ENCODE results near the gene RSRP1. TPM values are rescaled to one million over a fixed set of nuclear protein-coding genes. Genes with fewer than 3 reads are reported as not detected.
"Not testable (repeated sequence)": the region's sequence is repeated elsewhere in the genome, so short reads cannot be mapped to it uniquely, and the experiment has no call there.

RSRP1 gene
- total and polyA plus RNA-seq, 7 experiments from 2014 or later = 52.9 to 449 (median 313) TPM

DNA sequence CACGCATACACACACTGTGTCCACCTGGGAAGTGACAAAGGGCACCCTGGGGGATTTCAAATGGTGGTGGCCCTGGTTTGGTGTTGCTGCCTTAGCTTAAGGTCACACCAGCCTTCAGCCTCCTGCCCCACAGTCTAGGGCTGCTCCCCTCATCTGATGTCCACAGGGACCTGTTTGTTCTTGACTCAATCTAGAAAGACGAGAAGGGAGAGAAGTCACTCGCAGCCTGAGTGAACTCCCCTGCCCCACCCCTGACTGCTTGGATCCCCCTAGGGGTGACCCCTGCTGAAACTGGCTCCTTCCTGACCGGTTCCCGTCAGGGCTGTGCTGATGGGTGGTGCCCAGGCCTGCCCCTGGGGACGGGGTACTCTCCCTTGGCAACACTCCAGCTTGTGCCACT is 39.9 kb upstream of the RSRP1 start:
- CTCF ChIA-PET; H3K4me3 Mint-ChIP-seq; ATAC-seq; H3K36me3 Mint-ChIP-seq; H3K4me3 ChIP-seq (ENCODE audit: low read length); intact Hi-C loops (cut with micrococcal nuclease); H3K27me3 Mint-ChIP-seq; H3K9me3 Mint-ChIP-seq; H3K9me3 ChIP-seq (ENCODE audit: control insufficient read depth in 2 of 3, low read length in 3 of 3); DNase-seq; H3K27ac ChIP-seq (ENCODE audit: low read depth, low read length); H3K4me1 ChIP-seq (ENCODE audit: control insufficient read depth in 2 of 2, insufficient read depth in 2 of 2, low read length in 2 of 2); H3K27me3 ChIP-seq (ENCODE audit: control insufficient read depth in 2 of 2, insufficient read depth in 2 of 2, low read length in 2 of 2); H3K4me1 Mint-ChIP-seq; H3K27ac Mint-ChIP-seq; H3K36me3 ChIP-seq (ENCODE audit: control insufficient read depth in 2 of 3, insufficient read depth in 3 of 3, low read length in 3 of 3); POLR2A ChIA-PET: not testable (repeated sequence)

- H3K9me3 Mint-ChIP-seq; POLR2A ChIA-PET; H3K4me3 ChIP-seq (ENCODE audit: low read length); H3K4me1 Mint-ChIP-seq; DNase-seq; H3K27me3 Mint-ChIP-seq; H3K9me3 ChIP-seq (ENCODE audit: control insufficient read depth in 2 of 3, low read length in 3 of 3); ATAC-seq; H3K27ac ChIP-seq (ENCODE audit: low read depth, low read length); H3K27me3 ChIP-seq (ENCODE audit: control insufficient read depth in 2 of 2, insufficient read depth in 2 of 2, low read length in 2 of 2); CTCF ChIA-PET; intact Hi-C loops (cut with micrococcal nuclease); H3K36me3 ChIP-seq (ENCODE audit: control insufficient read depth in 2 of 3, insufficient read depth in 3 of 3, low read length in 3 of 3); H3K4me1 ChIP-seq (ENCODE audit: control insufficient read depth in 2 of 2, insufficient read depth in 2 of 2, low read length in 2 of 2); H3K27ac Mint-ChIP-seq; H3K4me3 Mint-ChIP-seq; H3K36me3 Mint-ChIP-seq: not testable (repeated sequence)
Observed at GRCh38 chr1:25285862-25286261, 38.6 kb upstream of the RSRP1 start.

GRCh38 chr1:25279693-25280111 is 32.4 kb upstream of the RSRP1 start:
- H3K36me3 ChIP-seq (ENCODE audit: control insufficient read depth in 2 of 3, insufficient read depth in 3 of 3, low read length in 3 of 3); H3K27ac ChIP-seq (ENCODE audit: low read depth, low read length); H3K4me1 Mint-ChIP-seq; H3K9me3 ChIP-seq (ENCODE audit: control insufficient read depth in 2 of 3, low read length in 3 of 3); intact Hi-C loops (cut with micrococcal nuclease); POLR2A ChIA-PET; DNase-seq; H3K36me3 Mint-ChIP-seq; CTCF ChIA-PET; H3K4me3 ChIP-seq (ENCODE audit: low read length); H3K27me3 ChIP-seq (ENCODE audit: control insufficient read depth in 2 of 2, insufficient read depth in 2 of 2, low read length in 2 of 2); H3K27ac Mint-ChIP-seq; H3K4me1 ChIP-seq (ENCODE audit: control insufficient read depth in 2 of 2, insufficient read depth in 2 of 2, low read length in 2 of 2); H3K4me3 Mint-ChIP-seq; H3K27me3 Mint-ChIP-seq; H3K9me3 Mint-ChIP-seq; ATAC-seq: not testable (repeated sequence)

GRCh38 chr1:25278790-25279189 is 31.5 kb upstream of the RSRP1 start:
- H3K9me3 ChIP-seq (ENCODE audit: control insufficient read depth in 2 of 3, low read length in 3 of 3); H3K27ac ChIP-seq (ENCODE audit: low read depth, low read length); H3K27me3 ChIP-seq (ENCODE audit: control insufficient read depth in 2 of 2, insufficient read depth in 2 of 2, low read length in 2 of 2); POLR2A ChIA-PET; H3K4me3 ChIP-seq (ENCODE audit: low read length); H3K4me1 Mint-ChIP-seq; H3K27me3 Mint-ChIP-seq; H3K36me3 Mint-ChIP-seq; DNase-seq; intact Hi-C loops (cut with micrococcal nuclease); H3K9me3 Mint-ChIP-seq; H3K27ac Mint-ChIP-seq; H3K4me1 ChIP-seq (ENCODE audit: control insufficient read depth in 2 of 2, insufficient read depth in 2 of 2, low read length in 2 of 2); H3K36me3 ChIP-seq (ENCODE audit: control insufficient read depth in 2 of 3, insufficient read depth in 3 of 3, low read length in 3 of 3); CTCF ChIA-PET; ATAC-seq; H3K4me3 Mint-ChIP-seq: not testable (repeated sequence)

DNA sequence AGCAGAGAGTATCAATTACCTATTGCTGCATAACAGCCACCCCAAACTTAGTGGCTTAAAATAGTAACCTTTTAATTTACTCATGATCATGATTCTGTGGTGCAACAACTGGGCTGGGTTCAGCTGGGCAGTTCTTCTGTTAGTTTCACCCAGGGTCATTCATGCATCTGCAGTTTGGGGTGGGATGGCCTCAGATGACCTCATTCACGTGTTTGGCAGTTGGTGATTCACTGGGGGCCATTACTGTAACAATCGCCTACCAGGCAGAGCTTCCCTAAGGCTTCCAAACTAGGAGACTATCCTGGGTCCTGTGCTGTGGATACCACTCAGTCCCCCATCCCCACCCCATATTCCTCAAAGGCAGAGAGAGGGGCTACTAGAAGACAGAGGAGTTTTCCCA is 31.1 kb upstream of the RSRP1 start:
- H3K4me1 Mint-ChIP-seq; H3K4me3 ChIP-seq (ENCODE audit: low read length); H3K9me3 Mint-ChIP-seq; H3K27me3 Mint-ChIP-seq; CTCF ChIA-PET; H3K27ac ChIP-seq (ENCODE audit: low read depth, low read length); H3K4me1 ChIP-seq (ENCODE audit: control insufficient read depth in 2 of 2, insufficient read depth in 2 of 2, low read length in 2 of 2); intact Hi-C loops (cut with micrococcal nuclease); DNase-seq; POLR2A ChIA-PET; H3K36me3 Mint-ChIP-seq; H3K36me3 ChIP-seq (ENCODE audit: control insufficient read depth in 2 of 3, insufficient read depth in 3 of 3, low read length in 3 of 3); H3K4me3 Mint-ChIP-seq; H3K27me3 ChIP-seq (ENCODE audit: control insufficient read depth in 2 of 2, insufficient read depth in 2 of 2, low read length in 2 of 2); H3K9me3 ChIP-seq (ENCODE audit: control insufficient read depth in 2 of 3, low read length in 3 of 3); H3K27ac Mint-ChIP-seq; ATAC-seq: not testable (repeated sequence)

DNA sequence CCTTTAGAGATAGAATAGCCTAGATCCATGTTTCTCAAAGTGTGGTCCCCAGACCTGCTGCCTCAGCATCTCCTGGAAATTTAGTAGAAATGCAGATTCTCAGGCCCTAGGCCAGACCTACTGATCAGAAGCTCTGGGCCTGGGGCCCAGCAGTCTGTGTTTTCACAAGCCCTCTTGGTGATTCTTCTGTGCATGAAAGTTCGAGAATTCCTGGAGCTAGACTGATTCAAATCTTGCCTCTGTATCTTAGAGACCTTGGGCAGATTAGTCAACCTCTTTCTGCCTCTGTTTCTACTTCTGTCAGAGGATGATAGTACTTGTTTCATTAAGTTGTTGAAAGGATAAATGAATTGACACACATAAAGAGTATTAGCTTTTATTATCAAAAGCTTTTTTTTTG is 30.0 kb upstream of the RSRP1 start:
- H3K4me1 Mint-ChIP-seq; H3K27ac Mint-ChIP-seq; H3K27me3 ChIP-seq (ENCODE audit: control insufficient read depth in 2 of 2, insufficient read depth in 2 of 2, low read length in 2 of 2); H3K9me3 ChIP-seq (ENCODE audit: control insufficient read depth in 2 of 3, low read length in 3 of 3); POLR2A ChIA-PET; H3K36me3 ChIP-seq (ENCODE audit: control insufficient read depth in 2 of 3, insufficient read depth in 3 of 3, low read length in 3 of 3); H3K4me3 ChIP-seq (ENCODE audit: low read length); H3K4me1 ChIP-seq (ENCODE audit: control insufficient read depth in 2 of 2, insufficient read depth in 2 of 2, low read length in 2 of 2); H3K4me3 Mint-ChIP-seq; ATAC-seq; H3K27ac ChIP-seq (ENCODE audit: low read depth, low read length); H3K9me3 Mint-ChIP-seq; H3K27me3 Mint-ChIP-seq; CTCF ChIA-PET; intact Hi-C loops (cut with micrococcal nuclease); DNase-seq; H3K36me3 Mint-ChIP-seq: not testable (repeated sequence)

GRCh38 chr1:25275648-25276047 is 28.4 kb upstream of the RSRP1 start:
- H3K4me3 ChIP-seq (ENCODE audit: low read length); ATAC-seq; H3K9me3 Mint-ChIP-seq; intact Hi-C loops (cut with micrococcal nuclease); CTCF ChIA-PET; H3K36me3 Mint-ChIP-seq; DNase-seq; H3K27me3 Mint-ChIP-seq; H3K27ac Mint-ChIP-seq; H3K27me3 ChIP-seq (ENCODE audit: control insufficient read depth in 2 of 2, insufficient read depth in 2 of 2, low read length in 2 of 2); H3K4me1 ChIP-seq (ENCODE audit: control insufficient read depth in 2 of 2, insufficient read depth in 2 of 2, low read length in 2 of 2); H3K4me3 Mint-ChIP-seq; H3K4me1 Mint-ChIP-seq; H3K9me3 ChIP-seq (ENCODE audit: control insufficient read depth in 2 of 3, low read length in 3 of 3); H3K36me3 ChIP-seq (ENCODE audit: control insufficient read depth in 2 of 3, insufficient read depth in 3 of 3, low read length in 3 of 3); H3K27ac ChIP-seq (ENCODE audit: low read depth, low read length); POLR2A ChIA-PET: not testable (repeated sequence)
